HG03196 (cell line): ENCODE data around the gene SMC6.

ENCODE experiments used
- ATAC-seq: cut with Tn5 transposase; IDR thresholded peaks from one replicate; pipeline ENCODE4 v1.9.1; 2021; ENCODE audit not compliant: unreplicated experiment

The SMC6 gene

DNA sequence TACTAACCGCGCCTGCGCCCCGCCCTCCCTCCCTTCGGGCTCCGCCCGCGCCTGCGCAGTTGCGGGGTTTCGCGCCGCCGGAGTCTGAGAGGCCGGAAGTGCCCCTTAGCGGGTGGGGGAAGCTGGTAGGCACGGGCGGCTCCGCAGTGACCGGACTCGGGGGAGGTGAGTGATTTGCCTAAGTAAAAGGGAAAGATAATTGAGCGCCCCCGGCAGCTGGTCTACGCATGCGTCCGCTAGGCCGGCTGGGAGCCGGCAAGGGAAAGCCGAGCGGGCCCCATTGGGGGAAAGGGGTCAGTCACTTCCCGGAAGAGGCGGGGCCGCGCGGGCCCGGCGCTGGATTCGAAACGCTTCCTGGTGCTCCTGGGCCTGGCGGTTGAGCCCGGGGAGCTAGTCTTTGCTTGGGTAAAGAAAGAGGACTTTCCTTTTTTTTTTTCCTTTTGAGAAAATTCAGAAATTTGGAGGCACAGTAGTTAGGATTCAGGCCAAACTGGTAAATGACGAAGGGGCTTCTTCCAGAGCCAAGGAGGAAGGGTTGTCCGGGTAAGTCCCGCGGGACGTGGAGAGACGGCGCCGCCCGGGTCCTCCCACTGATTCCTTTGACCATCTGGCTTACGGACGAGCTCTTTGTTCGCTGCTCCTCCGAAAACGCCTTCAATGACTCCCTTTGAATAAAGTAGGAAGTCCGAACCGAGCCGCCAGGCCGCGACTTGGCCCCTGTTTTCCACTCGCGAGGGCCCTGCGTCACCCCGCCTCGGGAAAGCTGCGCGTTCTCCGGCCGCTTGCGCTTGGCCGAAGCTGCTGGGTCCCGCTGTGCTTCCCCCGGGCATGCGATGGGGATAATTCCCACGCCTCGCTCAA, at the start of gene SMC6, which contains the start of gene GEN1:
TSS of gene SMC6 (minus strand) at position 8 of the 861 bp plus-strand sequence. CDS start 7,864 bp downstream, outside the sequence.
TSS of gene GEN1 (plus strand) at position 336 of the 861 bp plus-strand sequence. CDS start 5,806 bp downstream, outside the sequence.
- peak; percentile 69 for ATAC-seq

DNA sequence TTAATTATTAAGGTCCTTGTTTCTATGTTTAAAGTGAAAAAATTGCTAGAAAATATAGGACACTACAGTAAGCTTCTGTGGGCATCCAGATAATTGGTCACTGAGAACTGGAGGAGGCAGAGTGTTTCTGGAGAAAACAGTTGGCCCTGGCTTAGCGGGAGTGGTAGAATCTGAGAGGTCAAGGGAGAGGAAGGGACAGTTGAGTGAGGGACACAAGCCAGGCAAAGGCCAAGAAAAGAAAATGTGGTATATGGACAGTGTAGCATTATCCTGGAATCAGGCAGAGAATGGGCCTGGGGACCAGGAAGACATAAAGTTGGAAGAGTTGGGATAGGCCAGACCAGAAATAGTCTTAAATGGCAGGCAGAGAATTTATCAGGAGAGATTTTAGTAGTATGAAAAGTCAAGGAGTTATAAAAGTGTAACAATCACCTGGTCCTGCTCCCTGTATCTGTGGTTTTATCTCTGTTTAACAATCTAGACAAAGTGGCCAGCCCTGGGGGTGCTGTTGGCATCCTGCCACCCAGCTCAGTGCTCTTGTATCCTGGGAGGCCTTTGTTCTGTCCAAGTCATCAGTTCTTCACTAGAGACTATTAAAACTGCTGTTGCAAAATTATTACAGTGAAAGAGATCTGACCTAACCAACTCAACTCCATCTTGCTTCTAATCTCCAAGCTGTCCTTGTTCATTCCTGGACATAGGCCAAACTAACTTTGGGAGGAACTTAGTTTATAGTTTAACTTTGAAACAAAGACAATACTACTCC, 47.3 kb upstream of the SMC6 start:
- no peak for ATAC-seq

DNA sequence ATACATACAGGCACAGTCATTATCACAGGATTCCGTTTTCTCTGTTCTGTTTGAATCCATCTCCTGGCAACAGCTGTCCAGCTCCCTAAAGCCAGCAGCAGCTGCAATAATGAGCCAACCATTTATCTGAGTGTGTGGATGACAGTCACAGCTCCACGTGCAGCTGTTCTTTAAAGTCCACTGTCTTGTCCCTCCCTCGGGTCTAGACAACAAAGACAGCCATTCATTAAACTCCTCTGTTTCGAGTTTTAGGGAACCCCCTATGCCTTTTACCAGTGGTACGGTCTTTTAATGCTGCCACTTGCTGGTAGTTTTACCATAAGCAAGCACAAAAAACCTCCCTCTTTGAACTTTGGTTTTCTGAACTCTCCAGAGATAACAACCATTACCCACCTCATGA, 46.6 kb upstream of the SMC6 start:
- ATAC-seq: no peak

DNA sequence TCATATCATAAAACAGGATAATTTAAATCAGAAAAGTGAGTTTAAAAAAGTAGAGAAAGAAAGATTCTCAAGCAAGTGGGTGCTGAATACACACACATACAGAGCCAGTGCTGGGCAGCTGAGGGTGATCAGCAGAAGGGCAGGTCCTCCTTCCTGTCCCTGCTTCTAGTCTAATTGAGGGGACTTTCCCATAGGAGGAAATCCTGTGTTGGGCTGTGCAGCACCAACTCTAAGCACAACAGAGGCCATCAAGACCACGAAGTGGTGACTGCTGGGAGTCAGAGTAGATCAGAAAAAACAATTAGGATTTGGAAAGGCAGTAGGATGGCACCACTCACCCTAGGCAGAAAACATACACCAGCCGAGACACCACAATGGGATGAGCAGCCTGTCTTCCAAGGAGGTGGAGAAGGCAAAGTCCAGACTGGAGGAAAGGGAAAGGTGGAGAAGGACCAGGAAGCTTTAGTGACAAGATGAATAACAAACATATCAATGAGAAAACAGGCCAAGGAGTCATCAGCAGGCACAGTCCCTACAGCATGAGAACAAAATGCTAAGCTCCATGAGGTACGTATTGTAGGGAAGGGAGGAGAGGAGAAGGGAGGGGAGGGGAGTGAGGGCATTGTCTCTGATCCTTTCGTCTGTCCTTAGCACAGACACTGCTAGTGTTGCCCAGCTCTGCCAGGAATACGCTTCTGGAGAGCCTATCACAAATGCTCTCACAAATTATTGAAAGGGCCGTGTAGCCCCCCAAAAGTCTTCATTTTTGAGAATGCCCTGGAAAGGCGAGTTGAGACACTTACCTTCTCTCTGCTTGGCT, 45.9 kb upstream of the SMC6 start:
- no peak for ATAC-seq

DNA sequence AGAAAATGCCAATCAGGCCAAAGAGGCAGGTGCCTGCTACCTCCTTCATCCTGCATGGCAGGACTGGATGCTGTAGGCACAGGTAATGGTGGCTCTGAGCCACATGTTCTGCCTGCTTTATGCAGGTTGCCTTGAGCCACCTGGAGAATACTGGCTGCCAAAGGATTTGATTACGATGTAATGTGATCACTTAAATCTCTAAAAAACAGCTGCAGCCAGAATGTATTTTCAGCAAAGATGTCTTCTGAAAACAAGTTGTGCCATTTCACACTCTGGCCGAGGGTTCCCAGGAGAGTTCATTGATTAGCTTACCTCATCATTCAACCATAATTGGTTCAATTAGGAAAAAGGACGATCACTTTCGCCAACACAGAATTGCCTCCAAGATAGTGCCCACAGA, 44.7 kb upstream of the SMC6 start:
- ATAC-seq: no peak

- no peak for ATAC-seq
Measured at GRCh38 chr2:17795309-17795708, 41.7 kb upstream of the SMC6 start.

GRCh38 chr2:17793803-17794354, 40.3 kb upstream of the SMC6 start:
- ATAC-seq: no peak

GRCh38 chr2:17793296-17793695, 39.7 kb upstream of the SMC6 start:
- ATAC-seq: no peak

GRCh38 chr2:17792515-17792914, 38.9 kb upstream of the SMC6 start:
- peak; percentile 60 for ATAC-seq

GRCh38 chr2:17791817-17792130, 38.2 kb upstream of the SMC6 start:
- ATAC-seq: no peak

- ATAC-seq: no peak
Measured at GRCh38 chr2:17791121-17791816, 37.7 kb upstream of the SMC6 start.

- no peak for ATAC-seq
Measured at GRCh38 chr2:17790536-17790935, 36.9 kb upstream of the SMC6 start.

DNA sequence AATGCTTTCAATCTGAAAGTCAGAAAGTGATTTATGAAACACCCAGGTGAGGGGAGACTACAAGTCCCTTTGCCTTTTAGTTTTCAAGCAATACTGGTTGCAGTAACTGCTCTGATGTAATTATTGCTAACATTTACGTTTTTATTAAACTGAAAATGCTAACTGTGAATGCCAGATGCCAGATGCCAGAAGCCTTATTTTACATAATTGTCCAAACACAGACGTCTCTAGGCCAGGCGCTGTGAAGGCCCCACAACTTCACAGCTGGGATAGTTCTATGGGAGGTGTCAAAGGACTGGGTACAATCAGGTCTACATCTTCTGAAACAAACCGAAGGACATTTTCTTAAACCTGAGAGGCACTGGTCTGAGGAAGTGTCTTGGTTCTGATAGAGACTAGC, 35.2 kb upstream of the SMC6 start:
- no peak for ATAC-seq

- ATAC-seq: no peak
Measured at GRCh38 chr2:17786727-17787126, 33.1 kb upstream of the SMC6 start.

GRCh38 chr2:17781482-17781881, 27.9 kb upstream of the SMC6 start:
- no peak for ATAC-seq

- ATAC-seq: no peak
Measured at GRCh38 chr2:17780546-17780945, 26.9 kb upstream of the SMC6 start.

DNA sequence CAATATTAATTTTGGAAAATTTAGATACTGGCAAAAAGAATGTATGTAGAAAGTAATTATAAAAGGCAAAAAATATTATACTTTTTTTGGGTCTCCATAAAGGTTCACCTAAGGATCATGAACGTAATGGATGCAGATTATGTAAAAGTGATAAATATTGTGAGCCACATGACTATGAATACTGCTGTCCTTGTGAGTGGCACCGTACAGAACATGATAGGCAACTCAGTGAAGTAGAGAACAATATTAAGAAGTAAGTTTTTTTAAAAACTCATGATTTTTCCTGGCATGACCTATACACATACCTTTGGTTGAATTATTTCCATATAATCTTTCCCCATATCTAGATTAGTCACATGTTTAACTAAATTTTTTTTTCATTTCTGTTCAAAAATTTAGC, 18.9 kb upstream of the SMC6 start:
- no peak for ATAC-seq

- no peak for ATAC-seq
Measured at GRCh38 chr2:17771956-17772355, 18.3 kb upstream of the SMC6 start.

DNA sequence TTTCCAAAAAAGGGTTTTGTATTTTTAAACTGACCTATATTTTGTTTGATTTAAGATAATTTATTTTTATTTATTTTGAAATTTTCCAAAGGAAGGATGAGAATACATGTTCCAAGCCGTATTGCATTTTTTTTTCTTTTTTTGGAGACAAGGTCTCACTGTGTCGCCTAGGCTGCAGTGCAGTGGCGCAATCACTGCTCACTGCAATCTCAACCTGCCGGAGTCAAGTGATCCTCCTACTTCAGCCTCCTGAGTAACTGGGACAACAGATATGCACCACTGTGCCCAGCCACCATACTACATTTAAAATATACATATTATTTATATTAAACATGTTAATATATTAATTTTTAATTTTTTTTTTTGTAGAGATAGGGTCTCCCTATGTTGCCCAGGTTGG, 15.3 kb upstream of the SMC6 start:
- no peak for ATAC-seq

GRCh38 chr2:17765398-17765797, 11.8 kb upstream of the SMC6 start:
- ATAC-seq: no peak
